Measurements from ENCODE around the gene TTC28.

The TTC28 gene

GRCh38 chr22:28139516-28139915, 540.1 kb downstream of the TTC28 start:
- peak overlapping the region; percentile 65 for H3K27ac ChIP-seq

GRCh38 chr22:28137036-28137435, 542.6 kb downstream of the TTC28 start:
- no peak for DNase-seq (ENCODE audit: low read depth, low spot score)
- H3K27ac ChIP-seq, result no peak overlapping the region

More at GRCh38 chr22:28139516-28139915, 540.1 kb downstream of the TTC28 start:
- DNase-seq (ENCODE audit: low read depth, low spot score), result no peak

- no peak overlapping the region for H3K27ac ChIP-seq
- DNase-seq (ENCODE audit: low read depth, low spot score), result no peak
These were observed 547.2 kb downstream of the TTC28 start for GRCh38 chr22:28132466-28132865.

- DNase-seq (ENCODE audit: low read depth, low spot score), result no peak
- H3K27ac ChIP-seq, result no peak overlapping the region
These were observed 550.2 kb downstream of the TTC28 start for GRCh38 chr22:28129319-28129962.

- DNase-seq (ENCODE audit: low read depth, low spot score), result no peak
- no peak overlapping the region for H3K27ac ChIP-seq
These were observed 550.8 kb downstream of the TTC28 start for GRCh38 chr22:28128827-28129226.

- no peak for DNase-seq (ENCODE audit: low read depth, low spot score)
- no peak overlapping the region for H3K27ac ChIP-seq
These were observed 553.8 kb downstream of the TTC28 start for GRCh38 chr22:28125799-28126198.

- no peak for DNase-seq (ENCODE audit: low read depth, low spot score)
These were observed 555.5 kb downstream of the TTC28 start for GRCh38 chr22:28123989-28124766.

GRCh38 chr22:28120691-28121592, 558.7 kb downstream of the TTC28 start:
- no peak overlapping the region for H3K27ac ChIP-seq
- DNase-seq (ENCODE audit: low read depth, low spot score), result no peak

More at GRCh38 chr22:28123989-28124766, 555.5 kb downstream of the TTC28 start:
- H3K27ac ChIP-seq, result no peak overlapping the region

GRCh38 chr22:28118957-28119631, 560.5 kb downstream of the TTC28 start:
- H3K27ac ChIP-seq, result no peak overlapping the region
- no peak for DNase-seq (ENCODE audit: low read depth, low spot score)

- peak overlapping the region; percentile 97 for H3K27ac ChIP-seq
- peak; percentile 74 for DNase-seq (ENCODE audit: low read depth, low spot score)
These were observed 563.4 kb downstream of the TTC28 start for GRCh38 chr22:28116219-28116673.

- no peak for DNase-seq (ENCODE audit: low read depth, low spot score)
- H3K27ac ChIP-seq, result peak overlapping the region; percentile 97
These were observed 564.2 kb downstream of the TTC28 start for GRCh38 chr22:28115426-28115825.

- no peak for DNase-seq (ENCODE audit: low read depth, low spot score)
These were observed 567.0 kb downstream of the TTC28 start for GRCh38 chr22:28112548-28113043.

GRCh38 chr22:28112190-28112544, 567.5 kb downstream of the TTC28 start:
- peak overlapping the region; percentile 9 for H3K27ac ChIP-seq
- DNase-seq (ENCODE audit: low read depth, low spot score), result no peak

More at GRCh38 chr22:28112548-28113043, 567.0 kb downstream of the TTC28 start:
- H3K27ac ChIP-seq, result peak overlapping the region; percentile 9

- no peak for DNase-seq (ENCODE audit: low read depth, low spot score)
- peak overlapping the region; percentile 9 for H3K27ac ChIP-seq
These were observed 568.0 kb downstream of the TTC28 start for GRCh38 chr22:28111501-28112189.

GRCh38 chr22:28108851-28109250, 570.8 kb downstream of the TTC28 start:
- no peak for DNase-seq (ENCODE audit: low read depth, low spot score)
- no peak overlapping the region for H3K27ac ChIP-seq

GRCh38 chr22:28106617-28107016, 573.0 kb downstream of the TTC28 start:
- H3K27ac ChIP-seq, result no peak overlapping the region
- DNase-seq (ENCODE audit: low read depth, low spot score), result no peak

GRCh38 chr22:28105988-28106387, 573.7 kb downstream of the TTC28 start:
- DNase-seq (ENCODE audit: low read depth, low spot score), result no peak
- H3K27ac ChIP-seq, result no peak overlapping the region

GRCh38 chr22:28105413-28105812, 574.2 kb downstream of the TTC28 start:
- no peak for DNase-seq (ENCODE audit: low read depth, low spot score)
- H3K27ac ChIP-seq, result no peak overlapping the region

- DNase-seq (ENCODE audit: low read depth, low spot score), result no peak
These were observed 576.0 kb downstream of the TTC28 start for GRCh38 chr22:28103596-28103995.

More at GRCh38 chr22:28103596-28103995, 576.0 kb downstream of the TTC28 start:
- H3K27ac ChIP-seq, result no peak overlapping the region
